Muscle layer of duodenum (tissue), 2 donors: Measurements from ENCODE around the gene CAMK4.

ENCODE experiments used
- H3K27ac ChIP-seq: one replicate; pipeline ENCODE4 v1.7.0; 2013; ENCODE audit warnings: mild to moderate bottlenecking, low read length
- H3K27me3 ChIP-seq: one replicate; pipeline ENCODE4 v1.7.0; 2013; ENCODE audit warnings: low read depth, mild to moderate bottlenecking, control low read depth, low read length
- H3K36me3 ChIP-seq, 2 donors: one replicate each; pipeline ENCODE4 v1.7.0; 2013; ENCODE audit warnings: low read length in 2 of 2, control low read depth in 1 of 2, mild to moderate bottlenecking in 1 of 2; ENCODE audit not compliant: insufficient read depth in 2 of 2, control insufficient read depth in 1 of 2
- H3K4me1 ChIP-seq, 2 donors: one replicate each; pipeline ENCODE4 v1.7.0; 2013; ENCODE audit warnings: low read length in 2 of 2, mild to moderate bottlenecking in 2 of 2, control low read depth in 1 of 2, moderate library complexity in 1 of 2; ENCODE audit not compliant: insufficient read depth in 2 of 2, control insufficient read depth in 1 of 2
- H3K4me3 ChIP-seq, 2 donors: one replicate each; pipeline ENCODE4 v1.7.0; 2013; ENCODE audit warnings: low read length in 2 of 2, low read depth in 1 of 2, mild to moderate bottlenecking in 1 of 2
- H3K9me3 ChIP-seq, 2 donors: one replicate each; pipeline ENCODE4 v1.7.0; 2013; ENCODE audit warnings: low read length in 2 of 2, control low read depth in 1 of 2, mild to moderate bottlenecking in 1 of 2; ENCODE audit not compliant: control insufficient read depth in 1 of 2
- donor health status: healthy.

CAMK4 gene

DNA sequence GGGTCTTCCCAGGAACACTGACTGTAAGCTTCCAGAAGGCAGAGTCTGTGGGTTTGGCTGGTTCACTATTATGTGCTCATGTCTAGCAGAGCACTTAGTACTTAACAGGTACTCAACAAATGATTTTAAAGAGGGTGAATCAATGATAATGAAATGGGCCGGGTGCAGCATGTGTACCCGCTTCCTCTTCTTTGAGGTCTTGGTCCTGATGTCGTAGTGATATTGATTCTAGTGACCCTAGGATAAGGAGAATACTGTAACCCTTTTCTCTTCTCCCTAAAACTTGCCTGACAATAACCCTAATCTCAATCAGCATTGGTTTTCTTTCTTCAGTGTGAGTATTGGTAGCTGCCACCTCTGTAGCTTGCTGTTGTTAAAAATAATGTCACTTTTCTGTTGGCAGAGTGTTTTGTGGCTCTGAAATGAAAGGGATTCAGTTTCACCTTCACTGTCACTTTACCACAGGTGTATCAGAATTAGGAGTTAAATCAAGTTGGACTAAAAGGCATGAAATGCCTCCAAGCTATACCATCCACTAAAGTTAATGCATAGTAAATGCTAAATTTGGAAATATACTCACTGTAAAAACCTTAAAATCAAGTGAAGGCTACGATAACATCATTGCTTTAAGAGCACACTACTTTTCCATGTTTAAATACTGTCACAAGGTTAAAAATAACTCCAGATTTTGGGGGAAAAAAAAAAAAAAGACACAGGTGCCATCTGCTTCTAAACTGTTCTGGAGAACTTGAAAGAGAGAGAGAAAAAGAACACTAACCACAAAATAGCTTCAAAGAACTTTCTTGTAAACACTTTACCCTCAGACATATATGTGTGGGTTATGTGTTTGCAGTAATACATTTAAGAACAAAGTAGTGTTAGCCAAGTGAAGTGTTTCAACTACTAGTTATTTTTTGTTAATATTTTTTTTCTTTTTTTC, 6.0 kb downstream of the CAMK4 start:
- Histone ChIP-seq H3K36me3 (no peaks in the 10 kb centered on the region), H3K27ac (no peak overlapping the region), H3K4me3 (no peak overlapping the region), H3K4me1 (no peaks in the 10 kb centered on the region), H3K9me3 (no peaks in the 10 kb centered on the region), H3K27me3 (no peaks in the 10 kb centered on the region)

DNA sequence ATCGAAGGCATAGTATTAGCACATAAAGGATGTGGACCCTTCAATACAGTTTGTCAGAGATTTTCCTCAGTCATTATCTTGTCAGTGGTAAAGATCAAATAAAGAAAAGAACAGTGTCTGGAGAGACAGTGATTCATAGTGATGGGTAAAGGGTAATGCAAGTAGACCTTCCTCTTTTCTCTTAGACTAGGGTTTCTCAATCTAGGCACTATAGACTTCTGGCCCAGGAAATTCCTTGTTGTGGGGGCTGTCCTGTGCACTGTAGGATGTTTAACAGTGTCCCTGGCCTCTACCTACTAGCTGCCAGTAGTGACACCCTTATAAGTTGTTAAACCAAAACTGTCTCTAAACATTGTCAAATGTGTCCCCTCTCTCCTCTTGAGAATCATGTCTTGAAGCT, 6.9 kb downstream of the CAMK4 start:
- Histone ChIP-seq H3K36me3 (no peaks in the 10 kb centered on the region), H3K4me1 (no peaks in the 10 kb centered on the region), H3K4me3 (no peak overlapping the region), H3K27me3 (no peaks in the 10 kb centered on the region), H3K9me3 (no peaks in the 10 kb centered on the region), H3K27ac (no peak overlapping the region)

DNA sequence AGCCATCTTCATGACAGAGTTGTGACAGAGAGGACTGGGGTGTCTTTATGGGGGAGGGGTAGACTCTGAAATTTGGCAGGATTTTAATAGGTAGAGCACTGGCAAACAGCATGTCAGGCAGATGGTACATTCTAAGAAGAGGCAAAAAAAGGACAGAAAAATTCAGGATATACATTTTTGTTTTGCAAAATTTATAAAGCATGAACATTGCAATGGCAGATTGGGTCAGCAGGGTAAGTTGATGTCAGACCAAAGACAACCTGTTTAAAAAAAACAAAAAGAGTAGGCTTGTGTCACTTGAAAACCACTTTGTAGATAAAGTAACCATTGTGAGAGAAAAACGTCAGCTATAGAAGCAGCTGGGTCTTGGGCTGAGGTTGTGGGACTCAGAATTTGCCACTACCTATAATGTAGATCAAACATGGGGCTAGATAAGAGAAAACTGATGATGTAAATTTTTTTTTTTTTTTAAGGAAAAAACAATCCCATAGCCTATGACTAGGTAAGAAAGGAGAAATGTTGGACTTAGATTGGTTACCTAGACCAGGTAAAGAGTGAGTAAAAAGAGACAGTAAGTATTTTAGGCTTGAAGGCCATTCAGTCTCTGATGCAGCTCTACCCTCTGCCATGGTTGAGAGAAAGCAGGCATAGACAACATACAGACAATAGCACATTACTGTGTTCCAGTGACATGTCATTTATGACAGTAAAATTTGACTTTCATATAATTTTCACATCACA, 8.3 kb downstream of the CAMK4 start:
- H3K4me1 ChIP-seq = no peaks in the 10 kb centered on the region
- H3K27ac ChIP-seq = no peak overlapping the region
- no peak overlapping the region for H3K4me3 ChIP-seq
- H3K9me3 ChIP-seq = no peaks in the 10 kb centered on the region
- no peaks in the 10 kb centered on the region for H3K27me3 ChIP-seq
- no peaks in the 10 kb centered on the region for H3K36me3 ChIP-seq

DNA sequence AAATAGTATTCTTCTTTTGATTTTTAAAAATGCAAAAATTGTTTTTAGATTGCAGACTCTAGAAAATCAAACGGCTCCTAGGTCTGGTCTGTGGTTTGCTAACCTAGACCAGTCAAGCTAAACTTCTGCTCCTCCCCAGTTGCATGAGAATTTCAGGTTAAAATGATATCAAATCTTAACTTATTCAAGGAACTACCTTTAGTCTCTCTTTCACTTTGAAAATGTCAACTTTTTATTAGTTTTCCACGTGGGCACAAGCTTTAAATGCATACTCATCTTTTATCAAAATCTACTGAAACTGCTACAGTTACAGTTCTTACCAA, 8.8 kb downstream of the CAMK4 start:
- H3K4me1 ChIP-seq = no peaks in the 10 kb centered on the region
- H3K4me3 ChIP-seq = no peak overlapping the region
- H3K9me3 ChIP-seq = no peaks in the 10 kb centered on the region

DNA sequence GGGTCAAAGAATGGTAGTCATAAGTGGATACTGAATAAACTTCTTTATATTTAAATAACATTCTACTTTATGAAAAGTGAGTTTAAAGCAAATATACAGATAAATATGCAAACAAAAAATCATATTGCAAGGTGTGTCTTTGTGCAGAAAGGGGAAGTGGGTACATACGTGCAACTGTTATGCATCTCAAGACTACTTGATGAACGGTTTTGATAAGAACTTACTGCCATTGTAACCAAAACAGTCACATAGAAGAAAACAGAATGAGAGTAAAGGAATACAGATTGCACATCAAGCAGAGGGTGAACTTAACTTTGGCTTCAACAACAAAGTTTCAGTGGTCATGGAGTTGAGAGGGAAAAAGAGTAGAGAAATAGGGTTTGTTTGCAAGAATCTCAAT, 9.9 kb downstream of the CAMK4 start:
- Histone ChIP-seq H3K27me3 (no peaks in the 10 kb centered on the region), H3K27ac (no peak overlapping the region), H3K36me3 (no peaks in the 10 kb centered on the region), H3K4me1 (no peaks in the 10 kb centered on the region), H3K4me3 (no peak overlapping the region), H3K9me3 (no peaks in the 10 kb centered on the region)

More for the DNA sequence above, 8.8 kb downstream of the CAMK4 start:
- Histone ChIP-seq H3K27me3 (no peaks in the 10 kb centered on the region), H3K36me3 (no peaks in the 10 kb centered on the region), H3K27ac (no peak overlapping the region)

DNA sequence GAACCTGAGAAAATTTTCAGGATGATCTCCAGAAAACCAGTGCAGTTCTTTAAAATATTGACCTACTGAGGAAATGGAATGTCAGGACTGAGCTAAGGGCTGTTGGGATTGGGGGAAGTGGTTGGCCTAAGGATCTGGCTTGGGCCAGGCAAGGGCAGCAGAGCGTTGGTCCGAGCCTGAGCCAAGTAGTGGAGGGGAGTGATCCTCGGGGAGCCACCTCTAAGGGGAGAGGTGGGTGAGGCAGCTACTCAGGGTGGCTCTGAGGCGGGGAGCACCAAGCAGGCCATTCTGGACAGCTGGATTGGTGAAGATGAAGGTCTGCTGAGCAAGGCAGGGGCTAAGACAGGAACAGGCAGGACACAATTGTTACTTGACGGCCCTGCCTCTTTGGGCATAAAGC, 11.5 kb downstream of the CAMK4 start:
- Histone ChIP-seq H3K27me3 (no peaks in the 10 kb centered on the region), H3K4me1 (no peaks in the 10 kb centered on the region), H3K9me3 (no peaks in the 10 kb centered on the region), H3K4me3 (no peak overlapping the region), H3K27ac (no peak overlapping the region), H3K36me3 (no peaks in the 10 kb centered on the region)

DNA sequence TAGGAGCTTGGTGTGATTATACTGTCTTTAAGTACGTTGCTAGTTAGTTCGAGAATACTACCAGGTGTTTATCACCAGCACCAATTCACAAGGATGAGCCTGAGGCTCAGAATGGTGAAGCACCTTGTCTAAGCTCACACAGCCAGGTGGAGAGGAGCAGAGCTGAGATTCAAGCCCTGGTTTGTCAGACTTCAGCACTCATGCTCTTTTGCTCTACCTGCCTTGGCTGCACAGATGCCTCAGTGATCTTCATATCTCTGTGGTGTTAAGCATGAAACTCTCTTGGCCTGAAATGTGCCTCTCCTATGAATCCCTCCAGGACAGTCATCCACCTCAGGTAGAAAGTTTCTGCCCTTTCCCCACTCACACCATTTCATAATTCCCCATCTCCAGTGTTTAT, 12.2 kb downstream of the CAMK4 start:
- no peak overlapping the region for H3K27ac ChIP-seq
- no peak overlapping the region for H3K4me3 ChIP-seq
- no peaks in the 10 kb centered on the region for H3K4me1 ChIP-seq
- H3K36me3 ChIP-seq = no peaks in the 10 kb centered on the region
- H3K27me3 ChIP-seq = no peaks in the 10 kb centered on the region
- no peaks in the 10 kb centered on the region for H3K9me3 ChIP-seq

DNA sequence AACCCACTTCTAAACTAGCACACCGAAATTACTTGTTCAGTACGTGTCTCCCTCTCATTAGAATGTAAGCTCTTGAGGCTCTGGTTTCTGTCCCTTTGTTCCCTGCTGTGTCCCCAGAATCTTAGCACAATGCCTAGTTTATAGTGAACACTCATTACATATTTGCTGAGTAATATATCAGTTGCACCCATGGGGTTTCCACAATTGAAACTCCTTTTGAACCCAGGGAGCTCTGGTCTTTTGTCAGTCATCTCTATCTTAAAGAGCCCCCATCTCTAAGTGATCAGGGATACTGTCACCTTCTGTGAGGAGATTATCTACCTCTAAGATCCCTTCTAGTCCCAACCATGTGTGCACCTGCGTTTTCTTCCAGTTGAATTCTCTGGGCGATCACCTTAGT, 12.8 kb downstream of the CAMK4 start:
- H3K4me1 ChIP-seq = no peaks in the 10 kb centered on the region
- H3K27ac ChIP-seq = no peak overlapping the region
- no peak overlapping the region for H3K4me3 ChIP-seq
- H3K9me3 ChIP-seq = no peaks in the 10 kb centered on the region
- no peaks in the 10 kb centered on the region for H3K27me3 ChIP-seq
- no peaks in the 10 kb centered on the region for H3K36me3 ChIP-seq

DNA sequence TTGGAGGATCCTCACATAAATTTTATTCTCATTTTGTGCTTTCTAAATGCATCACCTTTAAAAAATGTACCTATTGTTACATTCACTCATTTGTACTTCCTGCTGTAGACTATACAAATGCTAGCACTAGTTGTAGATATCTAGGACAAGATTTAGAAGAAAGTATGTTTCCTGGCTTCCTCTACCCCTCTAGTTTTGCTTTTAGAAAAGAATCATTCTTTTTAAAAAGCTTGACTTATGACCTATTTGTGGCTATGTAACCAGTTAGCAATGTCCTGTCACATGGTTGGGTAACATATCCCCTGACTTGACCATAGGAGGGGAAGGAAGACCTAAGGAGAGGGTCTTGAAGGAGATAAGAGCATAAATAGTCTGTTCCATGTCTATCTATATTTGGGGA, 13.3 kb downstream of the CAMK4 start:
- H3K9me3 ChIP-seq = no peaks in the 10 kb centered on the region
- H3K4me1 ChIP-seq = no peaks in the 10 kb centered on the region
- no peaks in the 10 kb centered on the region for H3K36me3 ChIP-seq
- no peak overlapping the region for H3K4me3 ChIP-seq
- H3K27ac ChIP-seq = no peak overlapping the region
- H3K27me3 ChIP-seq = no peaks in the 10 kb centered on the region

DNA sequence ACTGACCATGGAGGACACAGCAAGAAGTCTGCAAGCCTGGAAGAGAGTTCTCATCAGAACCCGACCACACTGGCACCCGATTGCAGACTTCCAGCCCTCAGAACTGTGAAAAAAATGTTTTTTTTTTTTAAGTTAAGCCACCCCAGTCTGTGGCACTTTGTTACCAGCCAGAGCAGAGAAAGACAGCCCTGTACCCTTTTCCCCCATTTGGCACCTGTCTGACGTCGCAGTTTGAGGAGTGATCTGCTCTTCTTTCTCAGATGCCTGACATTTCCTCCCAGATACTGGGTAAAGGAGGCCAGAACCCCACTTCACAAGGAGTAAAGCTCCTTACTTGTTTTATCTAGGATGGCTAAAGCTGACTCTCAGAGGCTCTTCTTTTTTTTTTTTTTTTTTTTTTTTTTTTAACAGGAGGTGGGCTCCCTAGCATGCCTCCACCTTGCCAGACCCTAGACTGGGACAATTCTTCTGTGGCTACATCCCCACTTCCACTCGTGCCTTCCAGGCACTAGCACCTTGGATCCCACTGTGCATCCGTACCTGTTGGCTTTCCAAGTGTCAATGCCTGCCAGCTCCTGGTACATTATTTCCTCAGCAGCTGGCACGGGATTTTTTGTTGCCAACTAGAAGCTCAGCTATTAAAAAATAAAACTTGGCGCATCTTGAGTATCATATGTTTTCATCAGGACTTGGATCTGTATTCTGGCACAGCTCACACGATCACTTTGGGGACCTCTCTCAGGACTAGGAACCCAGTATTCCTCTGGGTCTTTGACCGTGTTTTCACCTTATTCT, 14.4 kb downstream of the CAMK4 start:
- Histone ChIP-seq H3K36me3 (no peaks in the 10 kb centered on the region), H3K4me3 (no peak overlapping the region), H3K4me1 (no peaks in the 10 kb centered on the region), H3K27me3 (no peaks in the 10 kb centered on the region), H3K9me3 (no peaks in the 10 kb centered on the region), H3K27ac (no peak overlapping the region)

DNA sequence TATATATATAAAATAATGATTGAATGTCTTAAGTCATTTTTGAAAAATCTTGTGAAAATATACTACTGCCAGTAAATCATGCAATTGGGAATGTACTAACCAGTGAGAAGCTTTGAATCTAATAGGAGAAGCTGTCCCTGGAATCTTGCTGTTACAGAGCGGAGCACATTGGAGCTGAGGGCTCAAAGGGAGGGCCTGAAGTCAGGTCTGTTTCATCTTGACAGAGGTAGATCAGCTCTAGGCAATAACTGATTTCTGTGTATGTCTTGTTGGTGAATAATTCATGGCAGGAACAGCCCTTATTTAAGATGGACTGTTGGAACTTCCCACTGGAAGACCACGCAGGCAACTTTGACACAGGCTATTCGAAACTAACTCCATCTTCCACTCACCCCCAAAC, 17.5 kb downstream of the CAMK4 start:
- Histone ChIP-seq H3K9me3 (no peaks in the 10 kb centered on the region), H3K36me3 (no peaks in the 10 kb centered on the region), H3K4me1 (no peaks in the 10 kb centered on the region), H3K27ac (no peak overlapping the region), H3K27me3 (no peaks in the 10 kb centered on the region), H3K4me3 (no peak overlapping the region)
